Karpas-422 (cell line): Measurements from ENCODE around the gene AOAH. TPM values are rescaled to one million over a fixed set of nuclear protein-coding genes. Genes with fewer than 3 reads are reported as not detected.

Experiments used
- DNase-seq: peaks from one replicate; pipeline ENCODE4 v3.0.0-alpha.2; 2015
- H2AFZ ChIP-seq: fragments of 200-600 bp; sonication (generic); 2 replicates; pipeline ENCODE4 v1.6.1; 2014; ENCODE audit warnings: antibody characterized with exemption, low read length, mixed read lengths
- H3K27ac ChIP-seq: fragments of 200-600 bp; sonication (generic); 2 replicates; pipeline ENCODE4 v1.5.1; 2014; ENCODE audit warnings: mild to moderate bottlenecking, low read length, moderate library complexity
- H3K27me3 ChIP-seq: fragments of 200-600 bp; sonication (generic); 2 replicates; pipeline ENCODE4 v1.6.1; 2014; ENCODE audit warnings: low read length, mixed read lengths
- H3K36me3 ChIP-seq: fragments of 200-600 bp; sonication (generic); 2 replicates; pipeline ENCODE4 v1.6.1; 2014; ENCODE audit warnings: low read length, mixed read lengths; ENCODE audit not compliant: insufficient read depth
- H3K4me1 ChIP-seq: fragments of 200-600 bp; sonication (generic); 2 replicates; pipeline ENCODE4 v1.6.1; 2014; ENCODE audit warnings: mild to moderate bottlenecking, low read length, mixed read lengths
- H3K4me2 ChIP-seq: fragments of 200-600 bp; sonication (generic); 2 replicates; pipeline ENCODE4 v1.6.1; 2014; ENCODE audit warnings: low read length, low read depth, mild to moderate bottlenecking; ENCODE audit not compliant: poor library complexity, severe bottlenecking
- H3K4me3 ChIP-seq: fragments of 200-600 bp; sonication (generic); 2 replicates; pipeline ENCODE4 v1.5.1; 2014; ENCODE audit warnings: mild to moderate bottlenecking, antibody characterized with exemption, low read length, mixed read lengths
- H3K79me2 ChIP-seq: fragments of 200-600 bp; sonication (generic); 2 replicates; pipeline ENCODE4 v1.6.1; 2014; ENCODE audit warnings: mild to moderate bottlenecking, low read length, mixed read lengths
- H3K9ac ChIP-seq: fragments of 200-600 bp; sonication (generic); 2 replicates; pipeline ENCODE4 v1.6.0; 2014; ENCODE audit warnings: low read length
- H3K9me2 ChIP-seq: fragments of 200-600 bp; sonication (generic), shearing (Covaris generic); replicated peaks from 2 replicates; pipeline ENCODE4 v1.6.0; 2014; ENCODE audit warnings: mild to moderate bottlenecking, low read length, moderate library complexity; ENCODE audit not compliant: insufficient read depth
- H3K9me3 ChIP-seq: fragments of 300-700, 200-600 bp; sonication (generic); 2 replicates; pipeline ENCODE4 v1.6.1; 2014; ENCODE audit warnings: low read length, mixed read lengths
- H4K20me1 ChIP-seq: fragments of 200-600 bp; sonication (generic); 2 replicates; pipeline ENCODE4 v1.6.1; 2014; ENCODE audit warnings: mild to moderate bottlenecking, antibody characterized with exemption, low read length, low read depth; ENCODE audit not compliant: insufficient read depth
- total RNA-seq: library from RNA; depleted of rRNA; stranded (reverse); fragments of >200 nt; shearing (Covaris generic); gene quantifications from 2 replicates; pipeline ENCODE4 v1.2.3, GENCODE V29; 2014; ENCODE audit warnings: low replicate concordance

AOAH gene
- total RNA-seq, 1 experiment from 2014 or later: not detected

DNA sequence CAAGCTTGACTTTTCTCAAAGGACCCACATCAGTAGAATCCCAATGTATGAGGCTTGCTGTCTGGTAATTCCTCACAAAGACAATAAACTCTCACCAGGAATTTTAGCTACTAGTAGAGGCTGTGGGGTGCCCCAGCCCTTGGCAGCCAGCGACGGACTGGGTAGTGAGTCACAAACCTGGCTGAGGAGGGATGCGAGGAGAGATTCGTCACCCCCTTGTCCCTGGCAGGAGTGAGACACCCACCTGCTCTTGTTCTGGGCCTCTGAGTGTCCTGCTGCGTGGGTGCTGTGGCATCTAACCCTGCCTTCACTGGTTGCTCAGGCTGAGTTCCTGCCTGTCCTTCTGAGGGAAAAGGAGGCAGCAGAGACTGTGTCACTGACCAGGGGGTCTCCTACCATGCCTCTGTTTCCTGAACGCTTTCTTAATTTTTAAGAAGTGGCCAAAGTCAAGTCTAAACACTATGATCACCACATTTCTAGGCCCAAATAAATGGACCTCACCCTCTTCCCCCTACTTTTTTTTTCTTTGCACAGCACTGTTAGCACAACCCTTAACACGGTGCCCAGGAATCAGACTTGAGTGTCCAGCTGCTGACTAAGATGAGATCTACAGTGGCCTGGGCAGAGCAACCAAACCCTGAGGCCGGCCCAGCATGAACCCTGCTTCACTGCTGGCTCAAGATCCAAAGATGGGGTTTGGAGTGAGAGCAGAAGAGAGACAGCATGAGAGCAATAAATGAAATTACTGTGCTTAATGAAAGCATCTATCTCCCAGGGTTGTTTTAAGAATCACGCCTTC, 188.2 kb downstream of the AOAH start:
- no peaks in the 10 kb centered on the region for H3K9me3 ChIP-seq
- no peak overlapping the region for H3K4me2 ChIP-seq
- H3K4me1 ChIP-seq: no peaks in the 10 kb centered on the region
- no peak overlapping the region for H3K27ac ChIP-seq
- no peaks in the 10 kb centered on the region for H4K20me1 ChIP-seq
- H3K9ac ChIP-seq: no peak overlapping the region
- no peak for DNase-seq
- H3K36me3 ChIP-seq: no peaks in the 10 kb centered on the region
- no peak overlapping the region for H3K4me3 ChIP-seq
- no peaks in the 10 kb centered on the region for H3K9me2 ChIP-seq
- no peaks in the 10 kb centered on the region for H3K79me2 ChIP-seq
- H3K27me3 ChIP-seq: no peaks in the 10 kb centered on the region
- H2AFZ ChIP-seq: no peak overlapping the region

DNA sequence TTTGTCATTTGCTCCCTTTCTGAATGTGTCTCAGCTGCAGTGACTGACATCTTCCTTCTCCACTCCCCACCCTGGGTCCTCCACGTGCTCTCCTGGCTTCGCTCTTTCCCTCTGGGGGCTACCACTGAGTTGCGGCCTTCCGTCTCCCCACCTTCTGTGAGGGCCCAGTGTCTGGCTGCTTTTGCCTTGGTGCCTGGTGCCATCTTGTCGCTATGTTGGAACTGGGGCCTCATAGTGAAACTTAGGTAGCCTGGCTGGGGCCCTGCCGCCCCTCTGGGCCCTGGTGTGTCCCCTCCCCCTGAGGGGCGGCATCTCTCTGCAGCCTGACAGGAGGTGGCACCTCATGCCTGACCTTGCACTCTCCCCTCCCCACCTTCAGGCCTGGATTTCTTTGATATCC, 190.6 kb downstream of the AOAH start:
- H3K4me3 ChIP-seq: no peak overlapping the region
- DNase-seq: no peak
- H3K4me2 ChIP-seq: no peak overlapping the region
- H3K9ac ChIP-seq: no peak overlapping the region
- no peak overlapping the region for H2AFZ ChIP-seq
- no peaks in the 10 kb centered on the region for H3K27me3 ChIP-seq
- H3K79me2 ChIP-seq: no peaks in the 10 kb centered on the region
- H3K4me1 ChIP-seq: no peaks in the 10 kb centered on the region
- no peaks in the 10 kb centered on the region for H3K9me3 ChIP-seq
- no peak overlapping the region for H3K27ac ChIP-seq
- H4K20me1 ChIP-seq: no peaks in the 10 kb centered on the region
- no peaks in the 10 kb centered on the region for H3K36me3 ChIP-seq
- no peaks in the 10 kb centered on the region for H3K9me2 ChIP-seq

DNA sequence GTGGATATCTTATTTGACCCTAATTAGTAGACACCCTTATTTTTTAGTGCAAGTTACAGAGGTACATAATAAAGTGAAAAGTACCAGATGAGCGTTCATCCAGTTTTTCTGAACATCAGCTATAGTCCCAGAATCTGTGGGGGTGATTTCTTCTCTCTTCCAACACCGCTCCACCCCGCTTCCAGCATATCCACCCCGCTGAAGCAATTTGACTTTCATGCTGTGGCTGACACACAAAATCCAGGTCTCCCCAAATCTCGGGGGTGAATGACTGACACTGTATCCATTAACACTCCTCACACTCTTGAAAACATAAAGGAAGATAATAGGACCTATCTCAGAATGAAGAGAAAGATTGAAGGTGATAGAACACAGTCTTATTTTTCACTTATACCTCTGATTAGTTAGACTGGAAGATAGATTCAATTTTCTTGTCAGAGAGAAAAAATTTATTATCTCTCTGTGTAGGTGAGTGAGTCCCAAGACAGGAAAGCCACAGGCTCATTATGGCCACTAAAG, 191.3 kb downstream of the AOAH start:
- no peak overlapping the region for H2AFZ ChIP-seq
- H3K9ac ChIP-seq: no peak overlapping the region
- H3K4me3 ChIP-seq: no peak overlapping the region
- H3K36me3 ChIP-seq: no peaks in the 10 kb centered on the region
- H3K27ac ChIP-seq: no peak overlapping the region
- H3K9me2 ChIP-seq: no peaks in the 10 kb centered on the region
- H3K4me2 ChIP-seq: no peak overlapping the region
- H3K79me2 ChIP-seq: no peaks in the 10 kb centered on the region
- DNase-seq: no peak
- H3K4me1 ChIP-seq: no peaks in the 10 kb centered on the region
- no peaks in the 10 kb centered on the region for H3K27me3 ChIP-seq
- no peaks in the 10 kb centered on the region for H4K20me1 ChIP-seq
- H3K9me3 ChIP-seq: no peaks in the 10 kb centered on the region

DNA sequence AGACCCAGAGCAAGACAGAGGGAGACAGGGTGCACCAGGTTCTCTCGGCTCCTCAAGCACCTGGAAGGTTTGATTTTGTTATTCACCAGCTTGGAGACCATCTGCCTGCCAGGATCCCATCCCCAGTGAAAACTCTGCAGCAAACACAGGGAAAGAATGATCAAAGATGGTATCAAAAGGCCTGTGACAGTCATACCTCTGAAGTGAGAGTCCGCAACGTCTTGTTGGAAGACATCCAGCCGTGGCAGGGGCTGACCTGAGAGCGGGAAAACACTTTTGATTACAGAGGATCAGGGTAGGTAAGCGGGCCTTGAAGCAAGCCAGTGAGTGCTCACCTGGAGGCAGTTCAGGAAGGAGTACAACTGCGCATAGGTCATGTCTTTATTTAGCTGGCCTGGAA, 192.3 kb downstream of the AOAH start:
- no peaks in the 10 kb centered on the region for H3K79me2 ChIP-seq
- H3K4me2 ChIP-seq: no peak overlapping the region
- no peaks in the 10 kb centered on the region for H3K27me3 ChIP-seq
- no peak overlapping the region for H2AFZ ChIP-seq
- no peaks in the 10 kb centered on the region for H3K9me3 ChIP-seq
- no peaks in the 10 kb centered on the region for H3K36me3 ChIP-seq
- H3K9me2 ChIP-seq: no peaks in the 10 kb centered on the region
- DNase-seq: no peak
- H3K4me1 ChIP-seq: no peaks in the 10 kb centered on the region
- H3K4me3 ChIP-seq: no peak overlapping the region
- no peak overlapping the region for H3K9ac ChIP-seq
- H4K20me1 ChIP-seq: no peaks in the 10 kb centered on the region
- no peak overlapping the region for H3K27ac ChIP-seq

DNA sequence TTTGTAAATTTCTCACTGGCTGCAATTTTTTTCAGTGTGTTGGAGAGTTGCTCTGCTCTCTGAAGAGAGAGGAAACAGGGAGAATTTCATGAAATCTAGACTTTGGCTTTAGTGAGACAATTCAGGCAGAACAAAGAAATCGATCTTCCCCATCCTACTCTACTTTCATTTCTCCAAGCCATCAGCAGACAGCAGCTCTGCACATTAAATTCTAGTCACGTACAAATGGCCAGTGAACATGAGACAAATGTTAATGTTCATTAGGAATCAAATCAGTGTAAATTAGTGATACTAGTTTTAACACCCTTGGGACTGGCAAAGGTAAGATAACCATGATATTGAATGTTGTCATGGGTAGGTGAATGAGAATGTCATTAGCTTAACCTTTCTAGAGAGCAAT, 193.8 kb downstream of the AOAH start:
- Histone ChIP-seq H3K4me3 (no peak overlapping the region), H3K9me3 (no peaks in the 10 kb centered on the region), H4K20me1 (no peaks in the 10 kb centered on the region), H3K9ac (no peak overlapping the region), H3K9me2 (no peaks in the 10 kb centered on the region), H3K4me2 (no peak overlapping the region), H3K79me2 (no peaks in the 10 kb centered on the region), H3K27ac (no peak overlapping the region), H3K4me1 (no peaks in the 10 kb centered on the region), H2AFZ (no peak overlapping the region), H3K27me3 (no peaks in the 10 kb centered on the region), H3K36me3 (no peaks in the 10 kb centered on the region)
- DNase-seq: no peak

DNA sequence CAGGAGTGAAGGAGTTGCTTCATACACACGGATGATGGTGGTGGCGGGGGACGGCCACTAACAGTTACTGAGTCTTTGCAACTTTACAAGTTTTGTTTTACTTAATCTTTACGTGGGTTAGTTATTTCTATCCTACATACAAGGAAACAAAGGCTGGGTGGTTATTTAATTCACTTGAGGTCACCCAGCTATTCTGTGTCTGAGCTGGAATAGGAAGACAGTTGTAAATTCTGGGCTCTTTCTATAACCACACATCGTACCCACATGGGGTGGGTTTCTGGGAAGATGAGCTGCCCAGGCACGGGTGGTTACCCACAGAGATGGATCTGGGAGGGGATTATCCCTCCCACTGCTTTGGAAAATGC, 196.8 kb downstream of the AOAH start:
- Histone ChIP-seq H3K27me3 (no peaks in the 10 kb centered on the region), H3K9me2 (no peaks in the 10 kb centered on the region), H3K4me2 (no peak overlapping the region), H2AFZ (no peak overlapping the region), H3K4me3 (no peak overlapping the region), H3K27ac (no peak overlapping the region), H3K79me2 (no peaks in the 10 kb centered on the region), H4K20me1 (no peaks in the 10 kb centered on the region), H3K9ac (no peak overlapping the region), H3K36me3 (no peaks in the 10 kb centered on the region), H3K4me1 (no peaks in the 10 kb centered on the region), H3K9me3 (no peaks in the 10 kb centered on the region)
- DNase-seq: no peak

DNA sequence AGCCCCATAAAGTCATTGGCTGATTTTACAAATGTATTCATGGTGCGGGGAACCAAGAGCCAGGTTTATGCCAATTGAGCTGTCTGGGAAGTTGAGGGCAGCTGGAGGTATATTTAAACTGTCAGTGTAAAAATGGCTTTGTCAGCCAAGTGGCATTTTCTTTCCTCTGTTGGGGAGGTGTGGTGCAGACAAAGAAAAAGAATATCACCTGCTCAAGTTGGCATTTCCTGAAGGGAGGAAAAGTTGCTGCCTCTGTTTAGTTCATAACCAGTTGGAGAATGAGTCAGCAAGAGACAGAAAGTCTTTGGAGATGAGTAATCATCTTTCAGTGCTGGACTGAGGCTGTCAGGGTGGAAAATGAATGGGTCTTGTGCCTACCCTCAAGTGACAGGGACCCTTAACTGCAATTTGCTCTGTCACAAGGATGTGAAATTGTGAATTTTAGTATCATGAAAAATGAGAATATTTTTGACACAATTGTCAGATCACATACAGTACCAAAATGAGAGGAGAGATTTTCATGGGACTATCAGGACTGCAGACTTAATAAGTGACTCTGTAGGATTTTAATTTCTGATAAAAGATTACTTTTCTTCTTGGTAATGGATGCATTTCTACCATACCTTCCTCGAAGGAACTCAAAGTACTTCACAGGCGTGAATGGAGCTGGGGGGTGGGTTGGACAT, 197.3 kb downstream of the AOAH start:
- no peaks in the 10 kb centered on the region for H3K9me2 ChIP-seq
- no peak overlapping the region for H3K4me3 ChIP-seq
- no peaks in the 10 kb centered on the region for H3K36me3 ChIP-seq
- no peak overlapping the region for H2AFZ ChIP-seq
- no peaks in the 10 kb centered on the region for H3K4me1 ChIP-seq
- H3K4me2 ChIP-seq: no peak overlapping the region
- no peaks in the 10 kb centered on the region for H3K79me2 ChIP-seq
- no peak overlapping the region for H3K27ac ChIP-seq
- H3K9me3 ChIP-seq: no peaks in the 10 kb centered on the region
- H3K9ac ChIP-seq: no peak overlapping the region
- H3K27me3 ChIP-seq: no peaks in the 10 kb centered on the region
- no peaks in the 10 kb centered on the region for H4K20me1 ChIP-seq
- DNase-seq: no peak

DNA sequence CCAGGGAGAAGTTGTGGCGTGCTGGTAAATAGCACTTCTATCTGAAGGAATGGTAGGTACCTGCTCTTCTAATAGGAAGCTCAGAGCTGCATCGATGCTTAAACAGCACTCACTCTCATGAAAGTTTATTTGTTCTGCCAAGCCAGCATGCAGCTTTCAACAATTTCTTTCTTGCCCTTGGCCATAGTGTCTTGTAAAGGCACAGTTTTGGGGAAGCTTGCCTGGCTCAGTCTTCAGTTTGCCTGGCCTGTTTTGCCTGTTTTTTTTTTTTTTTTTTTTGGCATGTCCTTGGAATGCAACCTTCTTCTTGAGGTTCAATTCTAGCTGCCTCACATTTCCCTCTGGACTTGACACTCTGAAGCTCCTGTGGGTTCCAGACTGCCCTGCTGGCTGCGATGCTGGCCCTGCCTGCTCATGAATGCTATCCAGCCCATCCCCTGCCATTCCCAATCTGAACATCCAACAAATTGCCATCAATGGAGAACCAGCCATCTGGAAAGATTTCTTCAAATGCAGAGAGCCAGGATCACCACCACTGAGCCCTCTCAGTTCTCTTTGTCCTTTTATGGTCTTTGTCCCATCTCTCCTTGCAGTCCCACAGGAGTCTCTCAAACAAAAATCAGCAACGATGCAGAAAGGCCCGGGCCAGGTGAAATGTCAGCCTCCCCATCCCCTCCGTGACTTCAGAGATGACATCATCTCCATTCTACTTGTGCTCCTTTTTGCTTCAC, 200.8 kb downstream of the AOAH start:
- H3K4me3 ChIP-seq: no peak overlapping the region
- H4K20me1 ChIP-seq: no peaks in the 10 kb centered on the region
- H3K4me2 ChIP-seq: no peak overlapping the region
- H3K36me3 ChIP-seq: no peaks in the 10 kb centered on the region
- no peak overlapping the region for H2AFZ ChIP-seq
- H3K79me2 ChIP-seq: no peaks in the 10 kb centered on the region
- no peak for DNase-seq
- no peaks in the 10 kb centered on the region for H3K27me3 ChIP-seq
- H3K9me2 ChIP-seq: no peaks in the 10 kb centered on the region
- no peaks in the 10 kb centered on the region for H3K9me3 ChIP-seq
- no peak overlapping the region for H3K27ac ChIP-seq
- no peak overlapping the region for H3K9ac ChIP-seq
- no peaks in the 10 kb centered on the region for H3K4me1 ChIP-seq
